GM19372 (cell line): ENCODE data around the gene ATXN2.
A peak's percentile ranks its signal among the peaks of the same experiment; 100 is the strongest.

Source experiments
- ATAC-seq: cut with Tn5 transposase; IDR thresholded peaks from one replicate; pipeline ENCODE4 v1.9.1; 2021; ENCODE audit warnings: mild to moderate bottlenecking, low read depth, moderate library complexity; ENCODE audit not compliant: unreplicated experiment

Gene ATXN2

DNA sequence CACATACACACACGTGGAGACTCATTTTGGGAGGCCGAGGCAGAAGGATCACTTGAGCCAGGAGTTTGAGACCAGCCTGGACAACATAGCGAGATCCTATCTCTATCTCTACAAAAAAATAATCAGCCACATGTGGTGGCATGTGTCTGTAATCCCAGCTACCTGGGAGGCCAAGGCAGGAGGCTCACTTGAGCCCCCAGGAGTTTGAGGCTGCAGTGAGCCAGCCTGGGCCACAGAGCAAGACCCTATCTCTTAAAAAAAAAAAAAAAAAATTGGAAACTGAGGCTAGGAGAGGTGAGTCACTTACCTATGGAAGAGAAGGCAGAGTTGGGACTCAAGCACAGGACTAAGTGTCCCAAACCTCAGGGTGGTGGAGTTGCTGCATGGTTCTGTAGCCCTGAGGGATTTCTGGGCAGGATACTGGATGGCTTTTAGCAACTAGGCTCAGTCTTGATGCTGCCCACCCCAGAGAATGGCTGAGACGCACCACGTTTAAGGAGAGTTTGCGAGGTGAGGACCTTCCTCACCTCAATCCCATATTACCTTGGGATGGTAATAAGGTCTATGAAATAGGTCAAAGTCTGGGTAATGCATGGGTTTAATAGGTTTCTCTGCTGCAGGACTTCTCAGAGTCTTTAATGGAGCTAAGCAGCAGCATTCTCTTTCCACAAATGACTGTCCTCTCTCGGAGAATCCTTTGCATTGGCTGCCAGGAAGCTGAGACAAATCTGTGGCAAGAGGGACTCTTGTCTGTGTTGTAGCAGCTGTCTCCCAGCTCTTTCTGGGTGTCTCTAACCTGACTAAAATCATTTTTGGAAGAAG lies 157.8 kb downstream of the ATXN2 start:
- no peak for ATAC-seq

DNA sequence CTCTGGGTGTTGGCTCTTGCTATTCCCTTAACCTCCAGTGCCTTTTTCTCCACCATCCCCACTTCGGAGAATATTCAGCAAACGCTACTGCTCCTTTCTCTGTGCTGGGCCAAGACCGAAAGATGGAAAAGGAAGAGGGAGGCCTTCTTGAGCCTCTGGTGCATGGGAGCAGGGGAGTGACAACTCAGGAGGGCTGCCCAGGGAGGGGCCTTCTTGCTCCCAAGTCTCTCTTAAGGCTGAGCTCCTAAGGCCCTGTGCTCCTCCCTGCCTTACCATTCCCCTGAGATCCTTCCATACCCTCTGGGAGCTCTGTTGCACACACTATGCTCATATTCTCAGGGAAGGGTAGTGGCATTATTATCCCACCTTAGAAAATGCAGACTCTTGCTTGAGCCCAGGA lies 158.5 kb downstream of the ATXN2 start:
- ATAC-seq, result no peak

GRCh38 chr12:111440152-111440551 lies 159.0 kb downstream of the ATXN2 start:
- no peak for ATAC-seq

DNA sequence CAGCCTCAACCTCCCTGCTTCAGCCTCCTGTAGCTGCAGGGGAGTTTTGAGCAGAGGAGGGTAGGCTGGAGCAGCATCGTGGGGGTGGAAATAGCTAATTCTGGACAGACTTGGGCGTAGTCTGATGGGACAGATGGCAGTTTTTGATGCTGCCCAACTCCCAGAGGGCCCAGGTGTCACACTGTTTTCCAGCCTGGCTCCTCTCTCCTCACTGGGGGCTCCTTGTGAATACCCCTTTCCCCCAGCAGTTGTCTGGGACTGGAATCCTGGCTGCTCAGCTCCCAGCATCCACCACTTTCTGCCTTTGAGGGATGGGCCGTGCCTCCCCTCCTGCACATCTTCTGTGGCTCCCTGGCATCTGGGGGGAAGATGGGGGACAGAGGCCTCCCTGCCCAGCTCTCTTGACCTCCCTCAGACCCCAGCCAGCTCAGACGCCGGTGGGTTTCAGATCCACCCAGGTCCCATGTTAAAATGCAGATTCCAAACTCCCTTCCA lies 159.4 kb downstream of the ATXN2 start:
- ATAC-seq, result no peak

DNA sequence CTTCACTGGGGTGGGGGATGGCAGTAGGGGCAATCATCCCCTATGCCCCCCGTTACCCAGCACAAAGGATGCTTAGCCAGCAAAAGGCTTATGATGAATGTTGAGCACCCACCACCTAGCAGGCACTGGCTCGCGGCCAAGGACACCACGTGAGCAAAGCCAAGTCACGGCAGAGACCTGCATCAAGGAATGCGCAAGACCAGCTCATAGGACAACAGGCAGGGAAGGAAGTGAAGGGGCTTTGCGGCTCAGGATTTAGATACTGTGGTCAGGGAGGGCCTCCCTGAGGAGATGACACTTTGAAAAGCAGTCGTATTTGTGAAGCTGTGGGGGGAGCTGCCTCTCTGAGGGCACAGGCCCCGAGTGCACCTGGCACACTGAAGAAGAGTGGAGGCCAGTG lies 160.6 kb downstream of the ATXN2 start:
- ATAC-seq, result no peak

DNA sequence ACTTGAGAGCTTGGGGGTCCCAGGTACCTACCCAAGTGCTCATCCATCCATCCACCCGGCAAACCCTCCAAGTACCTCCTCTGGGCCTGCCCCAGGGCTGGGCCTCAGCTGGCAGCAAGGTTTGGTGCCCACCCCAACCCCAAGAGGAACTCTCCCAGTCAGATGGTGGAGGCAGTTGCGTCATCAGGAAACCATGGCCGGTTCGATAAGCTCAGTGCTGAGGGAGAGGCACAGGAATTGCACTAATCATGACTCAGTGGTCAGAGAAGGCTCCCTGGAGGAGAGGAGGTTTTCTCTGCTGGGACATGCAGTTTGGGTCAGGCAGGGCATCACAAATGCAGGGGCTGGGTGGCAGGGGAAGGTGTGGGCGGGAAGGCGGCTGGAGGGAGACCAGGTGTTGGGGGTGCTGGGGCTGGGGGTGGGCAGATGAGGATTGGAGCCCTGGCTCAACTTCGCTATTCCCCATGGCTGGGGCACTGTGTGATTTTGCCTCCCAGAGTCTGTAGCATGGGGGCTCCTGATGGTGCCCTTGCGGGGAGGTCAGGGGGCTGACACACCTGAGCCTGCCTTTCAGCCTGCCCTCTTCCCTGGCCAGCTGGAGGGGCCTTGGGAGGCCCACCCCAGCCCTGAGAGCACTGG lies 161.2 kb downstream of the ATXN2 start:
- no peak for ATAC-seq

GRCh38 chr12:111436811-111437210 lies 162.3 kb downstream of the ATXN2 start:
- no peak for ATAC-seq

GRCh38 chr12:111436266-111436665 lies 162.8 kb downstream of the ATXN2 start:
- no peak for ATAC-seq

- no peak for ATAC-seq
Measured at GRCh38 chr12:111435661-111436201, 163.4 kb downstream of the ATXN2 start.

DNA sequence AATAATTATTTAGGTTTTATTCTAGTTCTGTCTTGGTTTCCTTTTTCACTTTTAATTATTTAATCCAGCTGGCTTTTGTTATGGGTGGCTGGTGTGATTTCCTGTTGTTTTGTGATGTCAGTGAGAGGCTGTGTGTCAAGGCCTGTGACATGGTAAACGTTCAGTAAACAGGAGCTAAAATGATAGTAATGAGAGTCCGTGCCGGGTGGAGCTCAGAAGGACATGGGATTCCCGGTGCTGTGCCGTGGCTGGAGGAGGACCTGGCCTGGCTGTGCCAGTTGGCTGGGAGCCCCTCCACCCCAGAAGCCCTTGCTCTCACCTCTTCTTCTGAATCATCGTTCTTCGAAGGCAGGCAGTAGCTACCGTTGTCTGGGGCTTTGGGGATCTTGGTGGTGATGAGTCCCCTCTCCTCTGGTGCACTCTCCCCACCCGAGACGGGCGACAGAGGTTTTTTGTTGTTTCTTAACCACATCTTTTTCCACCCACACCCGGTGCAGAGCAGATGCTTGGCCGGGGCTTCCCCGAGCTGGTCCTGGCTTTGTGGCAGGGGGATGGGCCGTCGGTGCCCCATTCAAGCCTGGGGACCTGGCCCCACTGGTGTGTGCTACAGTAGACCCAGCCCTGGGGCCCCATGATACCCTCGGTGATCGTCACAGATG lies 164.3 kb downstream of the ATXN2 start:
- peak; percentile 54 for ATAC-seq

- no peak for ATAC-seq
Measured at GRCh38 chr12:111434049-111434448, 165.1 kb downstream of the ATXN2 start.

DNA sequence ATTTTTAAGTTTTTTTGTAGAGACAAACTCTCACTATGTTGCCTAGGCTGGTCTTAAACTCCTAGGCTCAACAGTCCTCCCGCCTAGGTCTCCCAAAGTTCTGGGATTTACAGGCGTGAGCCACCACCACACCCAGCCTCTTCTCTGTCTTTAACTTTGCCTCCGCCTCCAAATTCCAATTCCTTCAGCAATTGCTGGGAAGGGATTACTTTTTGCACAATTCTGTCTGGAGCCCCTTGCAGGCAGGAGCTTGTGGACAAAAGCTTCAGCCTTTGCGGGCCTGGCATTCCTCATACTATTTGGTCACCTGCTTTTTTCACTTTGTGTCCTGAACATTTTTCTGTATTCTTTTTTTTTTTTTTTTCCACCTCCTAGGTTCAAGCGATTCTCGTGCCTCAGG lies 167.3 kb downstream of the ATXN2 start:
- ATAC-seq, result no peak

DNA sequence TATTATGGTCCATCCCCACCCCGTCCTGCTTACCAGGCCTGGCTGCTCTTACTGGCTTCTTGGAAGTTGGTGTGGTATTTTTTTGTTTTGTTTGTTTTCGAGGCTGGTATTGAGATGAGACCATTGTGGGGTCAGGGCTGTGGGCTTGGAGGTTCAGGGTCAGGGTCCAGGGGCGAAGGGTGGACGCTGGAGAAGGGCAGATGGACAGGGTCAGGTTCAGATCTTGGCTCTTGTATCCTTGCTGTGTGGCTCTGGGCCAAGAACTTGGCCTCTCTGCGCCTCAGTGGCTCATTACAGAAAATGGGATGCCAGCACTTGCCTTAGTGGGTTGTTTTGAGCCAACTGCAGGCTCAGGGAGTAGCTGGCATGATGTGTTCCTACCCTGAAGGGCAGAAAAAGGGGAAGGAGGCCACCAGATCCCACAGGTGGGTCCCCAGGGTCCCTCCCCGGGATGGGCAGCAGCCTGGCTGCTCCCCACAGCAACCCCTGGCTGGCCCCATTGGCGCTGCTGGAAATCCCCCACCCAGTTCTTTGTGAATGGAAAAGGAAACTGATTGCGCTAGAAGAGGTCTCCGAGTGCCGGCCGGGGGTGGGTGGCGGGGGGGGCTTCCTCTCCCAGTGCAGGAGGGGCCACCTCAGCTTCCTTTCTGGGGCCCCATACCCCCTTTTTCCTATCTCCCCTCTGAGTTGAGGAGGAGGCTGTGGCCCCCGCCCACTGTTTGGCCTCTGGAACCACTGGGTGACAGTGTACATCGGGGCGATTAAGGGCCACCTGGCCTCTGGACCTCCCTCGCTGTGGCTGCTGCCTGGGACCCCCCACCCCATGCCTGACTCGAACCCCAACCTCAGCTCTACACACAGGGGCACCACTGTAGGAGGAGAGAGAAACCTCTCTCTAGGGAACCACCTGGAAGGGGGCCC lies 168.4 kb downstream of the ATXN2 start:
- no peak for ATAC-seq

DNA sequence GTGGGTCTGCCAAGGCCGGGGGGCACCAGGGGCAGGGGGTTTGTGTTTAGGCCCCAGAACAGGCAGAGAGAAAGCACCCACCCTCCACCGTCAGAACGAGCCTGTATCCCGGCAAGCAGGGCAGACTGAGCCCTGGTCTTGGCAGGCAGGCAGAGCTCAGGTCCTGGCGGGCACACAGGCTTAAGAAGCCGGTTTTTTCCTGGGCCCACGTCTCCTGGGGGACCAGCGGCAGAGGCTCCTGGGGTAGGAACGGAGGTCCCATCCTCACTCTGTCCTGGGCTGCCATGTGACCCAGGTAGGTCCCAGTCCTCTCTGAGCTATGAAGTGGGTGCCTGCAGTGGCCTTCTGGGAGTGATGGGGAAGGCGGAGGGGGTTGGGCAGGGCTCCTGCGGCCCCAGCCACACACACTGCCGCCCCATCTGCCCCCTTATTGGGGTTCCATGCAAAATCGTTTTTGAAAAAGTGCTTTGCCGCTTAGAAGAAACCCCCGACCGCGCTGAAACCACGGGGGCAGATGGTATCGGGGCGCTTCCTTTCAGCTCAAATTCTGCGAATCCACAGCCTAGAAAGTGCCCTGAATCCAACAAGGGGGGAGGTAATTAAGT lies 169.2 kb downstream of the ATXN2 start:
- ATAC-seq, result no peak

GRCh38 chr12:111428728-111429175 lies 170.4 kb downstream of the ATXN2 start:
- ATAC-seq, result no peak

DNA sequence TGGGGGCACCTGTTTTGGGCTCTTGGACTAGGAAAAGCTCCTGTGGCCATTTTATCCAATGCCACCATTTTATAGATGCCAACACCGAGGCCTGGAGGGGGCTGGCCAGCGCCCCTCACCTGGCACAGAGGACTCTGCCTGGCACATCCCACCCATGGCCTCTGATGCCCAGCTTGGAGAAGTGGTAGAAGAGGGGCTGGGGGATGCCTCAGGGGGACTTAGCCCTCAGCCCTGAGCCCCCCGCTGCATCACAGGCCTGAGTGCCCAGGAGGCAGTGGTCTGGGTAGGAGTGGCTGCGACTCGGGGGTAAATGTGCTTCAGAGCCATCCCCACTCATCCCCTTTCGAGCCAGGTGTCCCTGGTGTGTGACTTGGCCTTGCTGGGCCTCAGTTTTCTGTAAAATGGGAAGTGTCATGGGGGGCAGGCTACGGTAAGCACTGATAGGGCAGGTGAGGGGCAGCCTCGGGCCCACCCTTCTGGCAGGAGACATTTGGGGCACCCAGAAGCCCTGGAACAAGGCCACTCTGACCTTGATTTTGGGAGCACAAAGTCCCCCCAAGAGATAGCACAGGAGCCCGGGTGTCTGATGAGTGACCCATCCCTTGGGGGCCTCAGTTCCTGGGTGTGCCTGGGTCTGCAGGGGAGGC lies 170.9 kb downstream of the ATXN2 start:
- no peak for ATAC-seq

- ATAC-seq, result no peak
Measured at GRCh38 chr12:111427417-111428074, 171.6 kb downstream of the ATXN2 start.

GRCh38 chr12:111426344-111427185 lies 172.6 kb downstream of the ATXN2 start:
- ATAC-seq, result no peak
